Measurements from ENCODE around the gene UBE2H.

- no peak for TF ChIP-seq ZNF274 (IDR thresholded peaks at IDR 0.05; ENCODE audit: low read length)
- TF ChIP-seq ZNF274 (tag by site-specific recombination; IDR thresholded peaks at IDR 0.05; ENCODE audit: borderline replicate concordance) = no peak
- TF ChIP-seq ZBTB8A (tag by site-specific recombination; IDR thresholded peaks at IDR 0.05) = no peak
Observed at GRCh38 chr7:129875160-129875559, 77.6 kb downstream of the UBE2H start.

All from HEK293 (cell line).